Right lobe of liver (tissue), 6 donors: ENCODE results near the gene CACNG4. TPM values are rescaled to one million over a fixed set of nuclear protein-coding genes. Genes with fewer than 3 reads are reported as not detected.

ENCODE experiments used
- ATAC-seq, 4 donors: fragments of 200-7000 bp; cut with Tn5 transposase; one replicate each; pipeline ENCODE4 v1.9.1; 2020; ENCODE audit warnings: mild to moderate bottlenecking in 4 of 4, moderate library complexity in 4 of 4
- DNase-seq, 3 donors: peaks; one replicate each; pipeline ENCODE4 v3.0.0-alpha.2; 2020
- H3K27ac ChIP-seq, 3 donors: fragments of 200-600 bp; one replicate each; pipeline ENCODE4 v1.8.0; 2022
- H3K27me3 ChIP-seq, 2 donors: fragments of 200-600 bp; one replicate each; pipeline ENCODE4 v1.8.0; 2022
- H3K36me3 ChIP-seq, 4 donors: fragments of 200-600 bp; sonication (generic) in 1 of 4; one replicate each; pipeline versions ENCODE4 v1.5.1 to v1.8.0; 2017 to 2022; ENCODE audit warnings: control low read depth in 1 of 4
- H3K4me1 ChIP-seq, 4 donors: fragments of 200-600 bp; sonication (generic) in 1 of 4; one replicate each; pipeline versions ENCODE4 v1.5.1 to v1.8.0; 2017 to 2022; ENCODE audit warnings: control low read depth in 1 of 4
- H3K4me3 ChIP-seq, 3 donors: fragments of 200-600 bp; one replicate each; pipeline ENCODE4 v1.8.0; 2022
- H3K9me3 ChIP-seq, 4 donors: fragments of 200-600 bp; sonication (generic) in 1 of 4; one replicate each; pipeline versions ENCODE4 v1.5.1 to v1.8.0; 2017 to 2022; ENCODE audit warnings: control low read depth in 1 of 4
- POLR2A ChIP-seq: fragments of 450-650 bp; IDR thresholded peaks from one replicate; pipeline ENCODE4 v1.6.1; 2017; ENCODE audit warnings: antibody characterized with exemption, mild to moderate bottlenecking
- WGBS: methylation state at CpG from one replicate; pipeline ENCODE4 v1.1.6; 2018; ENCODE audit warnings: low coverage, low lambda C conversion rate; ENCODE audit not compliant: insufficient coverage; ENCODE audit errors: missing lambda C conversion rate; 5-methylcytosine and 5-hydroxymethylcytosine counted together
- intact Hi-C, 2 donors: fragments of 100-400 bp; cut with DNase I; formaldehyde crosslinking; loops; one replicate each; pipeline versions ENCODE4 v1.11.2 to v1.14.1; 2022
- total RNA-seq, 6 experiments: library from RNA; depleted of rRNA in 2 of 6; stranded (reverse); fragments of >200 nt in 2 of 6; fragmentation: NEBNext Ultra II Directional in 3 of 6; extraction: Animal tissue kit (Norgen Biotek cat#: 25700) in 3 of 6; gene quantifications; one replicate each; pipeline versions ENCODE4 v1.1.0 to v1.2.4, GENCODE V29; 2016 to 2023
- TF ChIP-seq, protein P1 (sequence below), 4 donors: fragments of 200-600 bp in 3 of 4; fragments of 450-650 bp in 1 of 4; IDR thresholded peaks; one replicate each; pipeline versions ENCODE4 v1.5.1 to v1.8.0; 2016 to 2022; ENCODE audit warnings: antibody characterized with exemption in 4 of 4, mild to moderate bottlenecking in 2 of 4
- donor health status: DM: no; HTN: yes; CAD: no.
- donor health status: DM: no; HTN: no; CAD: no.
- donor health status: DM: no; HTN: no; CAD: no.
- donor health status: DM: no; HTN: yes; CAD: no.
- donor health status: DM: no; HTN: yes; CAD: no.

CACNG4 gene
- total RNA-seq, 6 experiments from 2014 or later: not detected

DNA sequence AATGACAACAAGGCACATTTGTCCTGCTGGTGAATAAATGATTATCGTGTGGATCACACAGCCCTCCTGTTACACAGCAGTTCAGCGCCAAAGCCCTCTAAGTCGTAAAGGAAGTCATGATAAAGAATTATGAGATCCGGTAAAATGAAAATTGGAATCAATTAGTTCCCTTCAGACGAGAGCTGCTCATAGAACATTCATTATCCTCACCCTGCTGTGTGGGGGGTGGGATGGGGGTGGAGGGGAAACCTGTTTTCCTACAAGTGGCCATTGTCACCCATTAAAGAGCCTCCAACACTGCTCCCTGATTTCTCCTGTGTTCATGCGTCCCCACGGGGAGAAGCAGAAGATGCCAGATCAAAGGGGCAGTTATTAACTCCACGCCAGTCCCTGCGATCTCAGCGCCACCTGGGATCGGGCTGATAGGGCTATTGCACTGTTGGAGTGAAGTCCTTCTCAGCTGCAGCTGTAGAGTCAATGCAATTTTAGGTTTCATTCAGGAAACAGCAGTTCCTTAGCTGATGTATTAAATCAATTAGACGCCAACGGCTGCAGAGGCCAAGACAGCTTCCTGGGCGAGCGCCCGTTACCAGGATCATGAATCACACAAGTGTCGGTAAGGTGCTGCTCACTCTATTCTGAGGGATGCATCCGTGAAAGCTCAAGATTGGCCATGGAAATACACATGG lies 19.2 kb upstream of the CACNG4 start:
- Histone ChIP-seq H3K4me1 (no peaks in the 10 kb centered on the region), H3K36me3 (no peaks in the 10 kb centered on the region), H3K27me3 (no peaks in the 10 kb centered on the region), H3K27ac (no peak overlapping the region), H3K9me3 (no peaks in the 10 kb centered on the region), H3K4me3 (no peak overlapping the region)
- 48% methylated on average over 13 of the region's 18 CpGs for WGBS
- no peak for ATAC-seq
- no peak for TF ChIP-seq POLR2A
- TF ChIP-seq, protein P1, sequence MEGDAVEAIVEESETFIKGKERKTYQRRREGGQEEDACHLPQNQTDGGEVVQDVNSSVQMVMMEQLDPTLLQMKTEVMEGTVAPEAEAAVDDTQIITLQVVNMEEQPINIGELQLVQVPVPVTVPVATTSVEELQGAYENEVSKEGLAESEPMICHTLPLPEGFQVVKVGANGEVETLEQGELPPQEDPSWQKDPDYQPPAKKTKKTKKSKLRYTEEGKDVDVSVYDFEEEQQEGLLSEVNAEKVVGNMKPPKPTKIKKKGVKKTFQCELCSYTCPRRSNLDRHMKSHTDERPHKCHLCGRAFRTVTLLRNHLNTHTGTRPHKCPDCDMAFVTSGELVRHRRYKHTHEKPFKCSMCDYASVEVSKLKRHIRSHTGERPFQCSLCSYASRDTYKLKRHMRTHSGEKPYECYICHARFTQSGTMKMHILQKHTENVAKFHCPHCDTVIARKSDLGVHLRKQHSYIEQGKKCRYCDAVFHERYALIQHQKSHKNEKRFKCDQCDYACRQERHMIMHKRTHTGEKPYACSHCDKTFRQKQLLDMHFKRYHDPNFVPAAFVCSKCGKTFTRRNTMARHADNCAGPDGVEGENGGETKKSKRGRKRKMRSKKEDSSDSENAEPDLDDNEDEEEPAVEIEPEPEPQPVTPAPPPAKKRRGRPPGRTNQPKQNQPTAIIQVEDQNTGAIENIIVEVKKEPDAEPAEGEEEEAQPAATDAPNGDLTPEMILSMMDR (IDR thresholded peaks at IDR 0.05): no peak
- intact Hi-C loops: no loop called here
- DNase-seq: no peak

DNA sequence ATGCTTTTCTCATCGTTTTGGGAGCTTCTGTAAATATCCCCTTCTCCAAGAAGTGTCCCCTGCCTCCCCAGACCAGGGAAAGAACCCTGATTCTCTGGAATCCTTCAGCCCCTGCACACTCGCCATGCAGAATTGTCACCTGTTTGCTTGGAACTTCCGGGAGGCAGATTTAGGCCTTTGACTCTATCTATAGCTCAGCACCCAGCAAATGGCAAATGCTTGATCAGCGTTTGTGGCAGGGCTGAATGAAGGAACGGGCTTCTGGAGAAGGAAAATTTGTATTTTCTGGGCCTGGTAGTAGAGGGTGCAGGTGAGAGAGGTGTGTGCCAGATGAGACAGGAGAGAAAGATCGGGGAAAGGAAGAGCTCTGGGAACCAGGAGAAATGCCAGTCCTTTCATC lies 18.3 kb upstream of the CACNG4 start:
- H3K9me3 ChIP-seq: no peaks in the 10 kb centered on the region
- TF ChIP-seq, protein P1 (IDR thresholded peaks at IDR 0.05): no peak
- TF ChIP-seq POLR2A: no peak
- H3K4me1 ChIP-seq: no peaks in the 10 kb centered on the region
- no peak overlapping the region for H3K27ac ChIP-seq
- no peaks in the 10 kb centered on the region for H3K36me3 ChIP-seq
- no peak overlapping the region for H3K4me3 ChIP-seq
- H3K27me3 ChIP-seq: no peaks in the 10 kb centered on the region
- ATAC-seq: no peak
- DNase-seq: no peak
- intact Hi-C loops: no loop called here
- WGBS: 79% methylated on average over 4 of the region's 6 CpGs

GRCh38 chr17:66947311-66947710 lies 17.2 kb upstream of the CACNG4 start:
- WGBS: 53% methylated on average over 2 of the region's 6 CpGs
- no peak for ATAC-seq
- no peaks in the 10 kb centered on the region for H3K9me3 ChIP-seq
- DNase-seq: peak in 1 of 3 donors; percentile 37
- intact Hi-C loops: no loop called here
- H3K4me3 ChIP-seq: no peak overlapping the region
- TF ChIP-seq, protein P1 (IDR thresholded peaks at IDR 0.05): no peak
- TF ChIP-seq POLR2A: no peak
- H3K36me3 ChIP-seq: no peaks in the 10 kb centered on the region
- H3K4me1 ChIP-seq: no peaks in the 10 kb centered on the region
- H3K27me3 ChIP-seq: no peaks in the 10 kb centered on the region
- no peak overlapping the region for H3K27ac ChIP-seq

DNA sequence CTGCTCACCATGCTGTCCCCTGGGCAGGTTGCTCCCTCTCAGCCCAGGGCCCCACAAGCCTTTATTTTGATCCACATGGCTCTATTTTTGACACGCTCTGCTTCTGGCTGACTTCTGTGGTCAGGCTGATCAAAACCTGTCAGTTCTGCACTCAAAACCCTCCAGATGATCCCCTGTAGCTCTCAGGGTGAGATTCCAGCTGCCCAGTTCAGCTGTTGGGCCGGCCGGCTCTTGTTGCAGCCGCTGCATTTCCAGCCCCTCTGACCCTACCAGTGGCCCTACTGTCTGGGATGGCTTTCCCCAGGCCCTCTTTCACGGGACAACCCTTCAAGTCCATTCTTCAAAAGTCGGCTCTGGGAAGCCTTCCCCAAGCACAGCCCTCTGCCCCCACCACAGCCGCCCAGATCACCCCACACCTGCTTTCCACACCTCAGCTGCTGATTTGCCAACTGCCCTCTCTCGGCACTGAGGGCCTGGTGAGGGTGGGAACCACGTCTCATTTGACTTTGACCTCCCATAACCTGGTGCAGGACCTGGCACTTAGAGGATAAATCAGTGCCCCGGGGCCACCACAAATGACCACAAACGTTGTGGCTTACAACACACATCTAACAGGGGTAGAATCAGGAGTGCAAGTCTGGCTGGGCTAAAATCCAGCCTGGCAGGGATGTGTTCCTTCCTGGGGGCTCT lies 16.3 kb upstream of the CACNG4 start:
- intact Hi-C loops: no loop called here
- no peaks in the 10 kb centered on the region for H3K36me3 ChIP-seq
- H3K4me1 ChIP-seq: no peaks in the 10 kb centered on the region
- H3K27me3 ChIP-seq: no peaks in the 10 kb centered on the region
- DNase-seq: peak in 1 of 3 donors; percentile 22
- no peak for ATAC-seq
- 67% methylated on average over 2 of the region's 11 CpGs for WGBS
- H3K27ac ChIP-seq: no peak overlapping the region
- H3K4me3 ChIP-seq: no peak overlapping the region
- TF ChIP-seq, protein P1 (IDR thresholded peaks at IDR 0.05): no peak
- TF ChIP-seq POLR2A: no peak
- no peaks in the 10 kb centered on the region for H3K9me3 ChIP-seq
